NOMO-1 treated with dmso at 0.1 percent for 144 hours (cell line): ENCODE data around the gene RMI2.
A peak's percentile ranks its signal among the peaks of the same experiment; 100 is the strongest.

ENCODE experiments used
- DNase-seq: peaks from one replicate; lab custom pipeline; 2025; ENCODE audit not compliant: unreplicated experiment; lab: John Stamatoyannopoulos, UW

The RMI2 gene

DNA sequence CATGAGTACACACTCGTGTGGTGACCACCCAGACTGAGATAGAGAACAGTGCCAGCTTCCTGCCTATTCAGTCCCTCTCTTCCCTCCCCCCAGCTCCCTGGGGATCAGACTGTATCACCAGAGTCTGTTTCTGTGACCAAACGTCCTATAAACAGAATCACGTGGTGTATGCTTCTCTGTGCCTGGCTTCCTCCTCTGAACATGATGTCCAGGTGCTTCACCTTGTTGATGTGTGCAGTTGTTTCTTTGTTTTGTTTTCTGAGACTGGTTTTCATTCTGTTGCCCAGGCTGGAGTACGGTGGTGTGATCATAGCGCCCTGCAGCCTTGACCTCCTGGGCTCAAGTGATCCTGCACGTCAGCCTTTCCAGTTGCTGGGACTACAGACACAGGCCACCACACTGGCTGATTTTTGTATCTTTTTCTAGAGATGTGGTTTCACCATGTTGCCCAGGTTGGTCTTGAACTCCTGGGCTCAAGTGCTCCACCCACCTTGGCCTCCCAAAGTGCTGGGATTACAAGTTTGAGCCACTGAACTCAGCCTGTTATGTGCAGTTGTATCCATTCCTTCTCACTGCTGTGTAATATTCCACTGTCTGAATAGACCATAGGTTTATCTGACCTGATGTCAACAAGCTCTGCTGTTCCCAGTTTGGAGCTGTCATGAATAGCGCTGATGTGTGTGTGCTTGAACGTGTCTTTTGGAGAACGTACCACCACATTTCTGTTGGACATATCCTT, 35.2 kb upstream of the RMI2 start:
- DNase-seq = no peak

DNA sequence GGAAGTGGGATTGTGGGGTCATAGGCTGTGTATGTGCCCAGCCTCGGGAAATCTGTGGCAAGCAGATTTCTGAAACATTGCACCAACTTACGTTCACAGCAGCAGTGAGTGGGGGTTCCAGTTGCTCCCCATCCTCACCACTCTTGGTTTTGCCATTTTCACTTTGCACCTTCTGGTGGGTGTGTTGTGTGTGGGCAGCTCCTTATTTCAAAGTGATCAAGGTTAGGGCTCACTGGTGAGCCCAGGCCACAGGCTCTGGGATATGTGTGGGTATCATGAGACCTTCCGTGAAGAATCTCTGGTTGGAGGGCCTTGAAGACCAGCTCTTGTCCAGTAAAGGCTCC, 34.7 kb upstream of the RMI2 start:
- no peak for DNase-seq

DNA sequence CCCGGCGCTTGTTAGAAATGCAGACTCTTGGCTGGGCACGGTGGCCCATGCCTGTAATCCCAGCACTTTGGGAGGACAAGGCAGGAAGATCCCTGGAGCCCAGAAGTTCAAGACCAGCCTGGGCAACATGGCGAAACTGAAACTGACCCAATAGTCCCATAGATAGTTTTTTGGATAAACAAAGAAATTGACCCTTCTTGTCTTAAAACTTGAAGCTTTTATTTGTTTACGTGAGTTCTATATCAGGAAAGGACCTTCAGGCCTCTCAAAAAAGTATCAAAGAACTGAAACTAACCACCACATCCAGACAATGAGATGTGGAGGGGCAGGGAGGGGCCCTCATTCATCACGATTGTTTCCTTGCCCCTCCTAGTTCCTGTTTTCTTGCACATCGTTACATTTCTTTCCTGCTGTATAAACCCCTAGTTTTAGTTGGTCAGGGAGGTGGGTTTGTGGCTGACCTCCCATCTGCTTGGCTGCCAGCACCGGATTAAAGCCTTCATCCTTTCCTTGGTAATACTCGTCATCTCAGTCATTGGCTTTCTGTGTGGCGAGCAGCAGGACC, 34.2 kb upstream of the RMI2 start:
- DNase-seq = peak; percentile 87

DNA sequence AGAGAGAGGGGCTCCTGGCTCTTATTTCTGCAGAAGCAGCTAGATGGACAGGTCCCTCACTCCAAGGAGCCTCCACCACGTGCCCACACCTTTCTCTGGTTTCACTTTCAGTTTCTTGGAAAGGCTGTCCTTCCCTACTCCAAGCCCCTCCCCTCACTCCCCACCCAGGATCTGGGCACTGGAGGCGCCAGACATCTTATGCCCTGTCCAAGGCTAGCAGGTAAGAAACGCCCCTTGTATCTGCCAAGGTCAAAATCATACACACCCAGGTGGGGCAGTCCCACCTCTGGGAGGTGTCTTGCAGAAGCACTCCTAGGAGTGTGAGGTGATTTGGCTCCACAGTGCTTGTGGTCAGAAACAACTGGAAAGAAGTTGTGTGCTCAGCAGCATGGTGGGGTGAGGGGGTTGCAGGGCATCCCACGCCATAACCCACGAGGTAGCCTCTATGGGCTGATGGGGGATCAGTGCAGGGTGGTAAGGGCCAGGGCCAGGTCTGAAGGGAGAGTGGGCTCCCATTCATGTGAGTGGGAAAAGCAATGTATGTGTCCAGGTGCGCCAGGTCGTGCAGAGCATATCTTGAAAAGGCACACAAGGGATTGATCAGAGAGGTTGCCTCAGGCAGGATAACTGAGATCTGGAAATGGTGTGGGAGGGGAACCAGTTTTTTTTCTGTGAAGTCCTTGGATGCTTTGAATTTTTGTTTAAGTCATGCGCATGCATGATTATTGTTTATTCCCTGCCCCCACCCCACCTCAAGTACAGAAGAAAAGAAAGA, 32.4 kb upstream of the RMI2 start:
- no peak for DNase-seq

DNA sequence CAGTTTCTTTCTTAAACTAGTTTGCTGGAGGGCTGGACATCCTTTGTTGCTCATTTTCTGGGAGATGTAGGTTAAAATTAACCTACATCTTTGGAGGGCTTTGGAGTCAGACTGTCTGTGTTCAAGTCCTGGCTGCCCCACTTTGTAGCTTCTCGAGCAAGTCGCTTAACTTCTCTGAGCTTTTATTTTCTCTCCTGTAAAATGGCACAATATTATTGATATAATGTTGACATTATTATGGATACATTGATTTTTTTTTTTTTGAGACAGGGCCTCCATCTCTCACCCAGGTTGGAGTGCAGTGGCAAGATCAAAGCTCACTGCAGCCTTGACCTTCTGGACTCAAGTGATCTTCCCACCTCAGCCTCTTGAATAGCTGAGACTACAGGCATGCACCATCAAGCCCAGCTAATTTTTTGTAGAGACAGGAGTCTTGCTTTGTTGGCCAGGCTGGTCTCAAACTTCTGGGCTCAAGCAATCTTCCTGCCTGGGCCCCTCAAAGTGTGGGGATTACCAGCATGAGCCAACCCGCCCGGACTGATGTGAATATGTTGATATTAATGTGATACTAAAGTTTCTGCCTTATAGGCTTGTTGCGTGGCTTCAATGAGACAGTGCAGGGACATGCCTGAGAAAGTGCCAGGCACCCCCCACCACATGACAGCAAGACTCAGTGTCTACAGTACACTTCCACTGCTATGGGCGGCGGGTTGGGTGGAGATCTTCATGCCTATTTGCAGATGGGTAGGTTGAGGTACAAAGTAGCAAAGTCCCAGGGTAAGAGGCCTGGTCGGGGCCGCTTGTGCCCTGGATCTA, 31.6 kb upstream of the RMI2 start:
- no peak for DNase-seq

DNA sequence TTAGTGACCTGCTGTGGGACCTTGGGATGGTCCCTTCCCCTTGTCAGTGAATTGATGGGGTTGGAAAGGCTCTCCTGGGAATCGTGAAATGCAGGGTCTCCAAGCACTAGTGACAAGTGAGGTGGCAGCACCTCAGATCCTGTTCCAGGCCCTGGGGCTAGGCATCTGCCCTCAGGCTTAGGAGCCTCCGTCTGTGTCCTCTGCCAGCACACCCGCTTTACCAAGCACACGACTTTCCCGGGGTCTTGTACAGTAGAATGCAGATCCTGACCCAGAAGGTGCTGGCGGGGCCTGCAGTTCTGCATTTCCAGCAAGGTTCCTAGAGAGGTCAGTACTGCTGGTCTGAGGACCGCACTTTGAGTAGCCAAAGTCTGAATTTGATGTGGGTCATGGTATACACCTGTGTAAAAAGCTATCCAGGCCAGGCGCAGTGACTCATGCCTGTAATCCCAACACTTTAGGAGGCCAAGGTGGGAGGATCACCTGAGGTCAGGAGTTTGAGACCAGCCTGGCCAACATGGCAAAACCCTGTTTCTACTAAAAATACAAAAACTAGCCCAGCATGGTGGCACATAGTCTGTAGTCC, 30.9 kb upstream of the RMI2 start:
- DNase-seq = no peak

DNA sequence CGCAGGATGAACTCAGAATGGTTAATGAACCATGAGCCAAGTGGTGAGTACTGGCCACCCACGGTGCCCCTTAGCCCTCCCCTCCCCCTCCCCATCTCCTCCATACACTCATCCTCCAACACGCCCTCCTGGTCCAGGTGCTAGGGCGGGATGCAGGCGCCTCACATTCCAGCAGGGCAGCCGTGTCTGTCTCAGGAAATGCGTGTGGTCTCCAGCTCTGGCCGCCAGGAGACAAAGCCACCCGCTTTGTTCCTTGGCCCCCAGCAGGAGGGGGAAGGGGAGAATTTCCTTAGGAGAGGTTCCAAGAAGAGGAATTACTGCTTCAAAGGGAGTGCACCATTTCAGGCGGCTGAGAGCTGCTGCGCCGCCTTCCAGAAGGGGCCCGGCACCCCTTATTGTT, 29.7 kb upstream of the RMI2 start:
- no peak for DNase-seq

DNA sequence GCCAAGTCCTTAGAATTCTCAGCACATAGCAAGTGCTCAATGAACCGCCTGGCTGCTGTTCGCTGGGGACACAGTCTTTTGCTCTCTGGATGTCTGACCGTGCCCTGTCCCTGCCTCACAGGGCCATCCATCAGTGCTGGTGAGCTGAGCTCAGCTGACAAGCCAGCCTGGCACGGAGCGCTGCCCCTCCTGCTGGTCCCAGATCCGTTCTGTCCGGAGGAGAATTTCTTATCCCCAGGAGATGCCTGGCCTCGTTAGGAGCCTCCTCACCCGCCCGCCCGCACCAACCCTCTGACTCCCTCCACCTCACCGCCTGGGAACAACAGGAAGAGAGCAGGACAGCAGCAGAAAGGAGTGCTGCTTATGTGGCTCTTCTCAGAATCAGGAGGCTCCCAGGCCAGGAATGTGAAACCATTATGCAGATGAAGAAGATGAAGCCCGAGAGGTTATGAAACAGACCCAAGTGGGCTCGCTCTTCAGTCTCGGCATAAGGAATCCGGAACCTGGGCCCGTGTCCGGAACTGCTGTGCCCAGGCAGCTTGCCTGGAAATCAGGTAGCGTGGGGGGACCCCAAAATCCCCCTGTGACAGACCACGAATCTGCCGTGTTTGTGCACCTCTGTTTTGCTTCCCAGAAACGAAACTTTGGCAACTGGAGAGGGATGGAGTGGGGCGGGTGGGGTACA, 28.8 kb upstream of the RMI2 start:
- no peak for DNase-seq

DNA sequence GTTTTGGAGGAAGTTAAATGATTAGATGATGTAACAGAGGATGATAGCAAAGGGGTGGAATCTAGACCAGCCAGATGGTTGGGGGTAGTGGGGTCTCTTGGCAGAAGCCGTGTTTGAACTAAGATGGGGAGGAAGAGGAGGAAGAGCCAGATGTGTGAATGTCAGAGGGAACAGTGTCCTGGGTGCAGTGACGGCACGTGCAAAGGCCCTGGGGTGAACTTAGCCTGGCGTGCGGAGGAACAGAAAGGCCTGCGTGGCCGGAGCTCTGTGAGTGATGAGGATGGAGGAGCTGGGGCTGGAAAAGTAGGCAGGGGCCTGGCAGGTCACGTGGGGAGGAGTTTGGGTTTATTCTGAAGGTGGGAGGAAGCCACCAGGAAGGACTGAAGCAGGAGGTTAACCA, 26.4 kb upstream of the RMI2 start:
- DNase-seq = no peak

DNA sequence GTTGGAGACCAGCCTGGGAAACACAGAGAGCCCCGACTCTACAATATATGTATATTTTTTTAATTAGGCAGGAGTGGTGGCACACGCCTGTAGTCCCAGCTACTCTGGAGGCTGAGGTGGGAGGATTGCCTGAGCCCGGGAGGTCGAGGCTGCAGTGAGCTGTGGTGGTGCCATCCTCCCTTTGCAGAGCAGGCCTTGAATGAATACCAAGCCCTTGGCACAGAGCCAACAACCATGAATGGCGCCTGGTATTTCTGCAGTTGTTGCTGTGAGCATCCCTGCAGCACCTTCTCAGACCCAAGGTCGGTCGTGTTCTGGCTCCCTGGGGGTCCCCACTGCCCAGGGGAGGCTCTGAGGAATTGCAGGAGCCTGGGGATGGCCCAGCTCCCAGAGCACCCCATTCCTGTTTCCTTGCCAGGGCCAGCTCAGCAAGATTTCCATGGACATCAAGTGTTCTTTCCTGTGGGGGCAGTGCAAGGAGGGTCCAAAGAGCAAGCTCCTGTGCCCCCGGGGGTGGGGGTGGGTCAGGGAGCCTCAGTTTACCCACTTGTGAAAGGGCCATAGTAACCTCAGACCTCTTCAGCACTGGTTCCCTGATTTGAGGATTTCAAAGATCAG, 25.6 kb upstream of the RMI2 start:
- DNase-seq = no peak

DNA sequence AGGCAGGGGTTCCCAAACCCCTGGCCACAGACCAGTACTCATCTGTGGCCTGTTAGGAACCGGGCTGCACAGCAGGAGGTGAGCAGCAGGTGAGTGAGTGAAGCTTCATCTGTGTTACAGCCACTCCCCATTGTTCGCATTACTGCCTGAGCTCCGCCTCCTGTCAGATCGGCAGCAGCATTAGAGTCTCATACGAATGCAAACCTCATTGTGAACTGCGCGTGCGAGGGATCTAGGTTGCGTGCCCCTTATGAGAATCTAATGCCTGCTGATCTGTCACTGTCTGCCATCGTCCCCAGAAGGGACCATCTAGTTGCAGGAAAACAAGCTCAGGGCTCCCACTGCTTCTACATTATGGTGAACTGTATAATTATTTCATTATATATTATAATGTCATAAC, 25.1 kb upstream of the RMI2 start:
- no peak for DNase-seq

DNA sequence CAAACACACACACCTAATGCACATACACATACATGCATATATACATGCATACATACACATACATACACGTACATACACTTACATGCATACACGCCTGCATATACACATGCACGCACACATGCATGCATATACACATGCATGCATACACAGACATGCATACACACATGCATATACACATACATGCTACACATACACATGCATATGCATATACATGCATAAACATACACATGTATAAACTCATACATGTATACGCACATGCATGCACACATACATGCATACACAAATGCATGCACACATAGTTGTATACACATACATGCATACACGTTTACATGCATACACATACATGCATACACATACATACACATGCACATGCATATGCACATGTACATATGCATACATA, 23.6 kb upstream of the RMI2 start:
- DNase-seq = no peak

DNA sequence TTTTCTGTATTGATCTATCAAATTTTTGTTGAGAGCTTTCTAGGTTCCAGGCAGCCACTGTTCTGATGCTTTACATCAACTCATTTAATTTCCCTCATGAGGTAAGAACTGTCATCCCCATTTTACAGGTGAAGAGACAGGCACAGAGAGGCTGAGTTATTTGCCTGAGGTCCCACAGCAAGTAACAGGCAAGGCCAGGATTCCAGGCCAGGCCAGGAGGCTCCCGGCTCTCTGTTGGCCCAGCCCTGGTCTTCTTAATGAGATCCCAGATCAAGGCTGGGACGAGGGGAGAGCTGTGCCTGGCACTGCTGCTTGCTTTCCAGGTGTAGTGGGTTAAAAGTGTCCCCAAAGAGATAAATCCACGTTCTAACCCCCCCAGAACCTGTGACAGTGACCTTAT, 22.4 kb upstream of the RMI2 start:
- no peak for DNase-seq

DNA sequence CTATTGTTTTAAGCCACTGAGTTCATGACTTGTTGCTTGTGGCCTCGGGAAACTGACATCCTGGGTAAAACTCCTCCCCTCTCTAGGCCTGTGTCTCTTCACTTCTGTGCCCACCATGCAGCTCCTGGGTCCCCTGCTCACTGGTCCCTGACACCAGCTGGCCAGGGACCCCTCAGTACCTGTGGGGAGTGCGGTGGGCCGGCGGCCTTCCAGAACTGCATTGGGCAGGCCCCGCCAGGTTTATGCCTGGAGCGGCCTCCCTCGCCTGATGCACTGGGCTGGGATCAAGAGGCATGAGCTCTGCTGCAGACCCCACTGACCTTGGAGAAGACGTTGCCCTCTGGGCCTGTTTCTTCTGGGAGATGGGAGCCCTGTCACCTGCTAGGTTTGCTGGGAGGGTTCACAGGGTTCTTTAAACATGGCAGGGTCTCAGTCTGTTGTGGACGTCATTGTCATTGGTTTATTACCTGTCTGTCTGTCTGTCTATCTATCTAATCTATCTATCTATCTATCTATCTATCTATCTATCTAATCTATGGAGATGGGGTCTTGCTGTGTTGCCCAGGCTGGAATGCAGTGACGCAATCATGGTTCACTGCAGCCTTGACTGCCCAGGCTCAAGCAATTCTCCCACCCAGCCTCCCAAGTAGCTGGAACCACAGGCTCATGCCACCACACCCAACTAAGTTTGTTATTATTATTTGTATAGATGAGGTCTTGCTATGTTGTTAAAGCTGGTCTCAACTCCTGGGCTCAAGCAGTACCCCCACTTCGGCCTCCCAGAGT, 21.5 kb upstream of the RMI2 start:
- DNase-seq = no peak

DNA sequence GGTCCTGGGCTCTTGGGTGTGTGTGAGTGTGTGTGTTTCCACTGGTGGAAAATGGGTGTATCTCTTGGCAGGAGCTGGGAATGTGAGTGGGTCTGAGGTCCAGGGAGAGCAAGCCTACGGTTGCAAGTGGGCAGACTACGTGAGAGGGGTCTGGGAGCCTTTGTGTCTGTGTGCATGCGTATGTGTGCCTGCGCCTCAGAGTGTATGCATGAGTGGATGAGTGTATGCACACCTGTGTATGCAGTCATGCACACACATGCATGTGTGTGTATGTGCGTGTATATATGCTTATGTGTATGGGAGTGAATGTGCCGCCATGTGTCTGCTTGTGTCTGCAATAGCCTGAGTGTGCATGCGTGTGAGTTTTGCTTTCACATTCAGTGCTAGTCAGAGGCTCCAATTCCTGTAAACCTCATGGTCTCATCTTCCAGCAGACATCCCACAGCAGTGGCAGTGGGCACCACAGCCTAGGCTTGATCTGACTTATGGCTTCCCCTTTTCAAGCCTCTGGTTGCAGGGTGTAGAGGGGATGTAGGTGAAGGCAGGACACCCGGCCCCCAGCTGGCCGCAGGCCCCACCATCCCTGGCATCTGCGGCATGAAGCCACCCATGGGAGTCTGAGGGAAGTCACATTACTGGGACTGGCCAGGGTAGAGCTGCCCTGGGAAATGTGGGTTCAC, 19.7 kb upstream of the RMI2 start:
- DNase-seq = no peak

DNA sequence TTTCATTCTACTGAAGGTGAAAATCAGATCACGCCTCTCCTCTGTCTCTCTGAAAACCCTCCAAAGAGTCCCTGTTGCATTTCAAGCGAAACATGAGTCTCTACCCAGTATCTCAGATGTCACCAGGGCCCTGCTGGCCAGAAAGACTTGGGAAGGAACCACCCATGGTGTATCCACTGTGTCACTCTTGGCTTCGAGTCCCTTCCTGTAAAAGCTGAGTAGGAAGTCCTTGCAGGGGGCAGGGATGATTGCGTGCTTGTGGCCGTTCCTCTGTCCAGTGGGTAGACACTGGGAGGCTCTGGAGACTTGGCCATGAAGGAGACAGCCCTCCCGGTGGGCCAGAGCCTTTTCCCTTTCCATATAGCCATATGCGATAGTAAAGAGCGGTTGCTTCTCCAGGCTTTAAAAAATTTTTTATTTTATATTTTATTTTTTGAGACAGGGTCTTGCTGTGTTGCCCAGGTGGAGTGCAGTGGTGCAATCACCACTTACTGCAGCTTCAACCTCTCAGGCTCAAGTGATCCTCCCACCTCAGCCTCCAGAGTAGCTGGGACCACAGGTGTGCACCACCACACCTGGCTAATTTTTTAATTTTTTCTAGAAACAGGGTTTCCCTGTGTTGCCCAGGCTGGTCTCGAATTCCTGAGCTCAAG, 19.0 kb upstream of the RMI2 start:
- no peak for DNase-seq

DNA sequence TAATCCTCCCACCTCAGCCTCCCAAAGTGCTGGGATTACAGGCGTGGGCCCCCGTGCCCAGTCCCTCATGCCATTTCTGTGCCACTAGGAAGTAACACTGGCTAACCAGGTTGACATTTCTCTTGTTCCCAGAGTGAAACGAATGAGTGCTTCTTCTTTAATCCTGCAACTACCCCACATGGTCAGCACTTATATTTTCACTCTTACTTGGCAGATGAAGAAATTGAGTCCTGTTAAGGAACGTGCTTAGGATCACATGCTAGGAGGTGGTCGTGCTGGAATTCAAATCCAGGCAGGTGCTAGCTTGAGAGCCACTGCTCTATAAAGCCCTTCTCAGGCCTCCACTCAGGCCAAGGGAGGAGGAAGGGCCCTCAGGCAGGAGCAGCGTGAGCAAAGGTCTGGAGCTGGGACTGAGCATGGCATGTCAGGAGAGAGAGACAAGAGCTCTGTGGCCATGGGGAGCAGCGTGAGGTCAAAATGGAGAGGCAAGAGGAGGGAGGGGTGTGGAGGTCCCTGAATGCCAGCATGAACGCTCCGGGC, 18.5 kb upstream of the RMI2 start:
- no peak for DNase-seq
